HG02798 (cell line): Measurements from ENCODE around the gene TEX13A.

Experiments
- ATAC-seq: cut with Tn5 transposase; IDR thresholded peaks from one replicate; pipeline ENCODE4 v1.9.1; 2021; ENCODE audit warnings: mild to moderate bottlenecking; ENCODE audit not compliant: unreplicated experiment, poor library complexity

TEX13A gene

GRCh38 chrX:105179644-105180043 is 40.9 kb downstream of the TEX13A start:
- no peak for ATAC-seq

- ATAC-seq: no peak
These were observed 47.4 kb downstream of the TEX13A start for GRCh38 chrX:105173071-105173470.
